ENCODE measurements around the gene TNFRSF1A.

TNFRSF1A gene

GRCh38 chr12:6328045-6328779 lies 13.7 kb downstream of the TNFRSF1A start:
- FAIRE-seq = no peak
- no peak for DNase-seq (ENCODE audit: extremely low spot score, insufficient read length, low read depth)

DNA sequence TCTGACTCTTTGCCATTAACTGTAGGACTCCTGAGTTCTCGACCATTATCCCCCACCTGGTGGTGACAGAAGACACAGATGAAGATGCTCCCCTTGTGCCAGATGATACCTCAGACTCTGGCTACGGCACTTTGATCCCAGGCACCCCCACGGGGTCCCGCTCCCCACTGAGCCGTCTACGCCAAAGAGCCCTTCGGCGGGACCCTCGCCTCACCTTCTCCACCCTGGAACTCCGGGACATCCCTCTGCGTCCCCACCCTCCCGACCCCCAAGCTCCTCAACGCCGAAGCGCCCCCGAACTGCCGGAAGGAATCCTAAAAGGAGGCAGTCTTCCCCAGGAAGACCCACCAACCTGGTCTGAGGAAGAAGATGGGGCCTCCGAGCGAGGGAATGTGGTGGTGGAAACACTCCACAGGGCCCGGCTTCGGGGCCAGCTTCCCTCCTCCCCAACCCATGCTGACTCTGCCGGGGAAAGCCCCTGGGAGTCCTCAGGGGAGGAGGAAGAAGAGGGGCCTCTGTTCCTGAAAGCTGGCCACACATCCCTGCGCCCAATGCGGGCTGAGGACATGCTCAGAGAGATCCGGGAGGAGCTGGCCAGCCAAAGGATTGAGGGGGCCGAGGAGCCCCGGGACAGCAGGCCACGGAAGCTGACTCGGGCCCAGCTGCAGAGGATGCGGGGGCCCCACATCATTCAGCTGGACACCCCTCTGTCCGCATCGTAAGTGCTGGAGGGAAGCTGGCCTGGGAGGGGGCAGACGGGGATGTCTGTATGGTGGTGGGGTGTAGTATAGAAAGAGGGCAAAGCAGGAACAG lies 14.4 kb downstream of the TNFRSF1A start:
- FAIRE-seq = no peak
- no peak for DNase-seq (ENCODE audit: extremely low spot score, insufficient read length, low read depth)

DNA sequence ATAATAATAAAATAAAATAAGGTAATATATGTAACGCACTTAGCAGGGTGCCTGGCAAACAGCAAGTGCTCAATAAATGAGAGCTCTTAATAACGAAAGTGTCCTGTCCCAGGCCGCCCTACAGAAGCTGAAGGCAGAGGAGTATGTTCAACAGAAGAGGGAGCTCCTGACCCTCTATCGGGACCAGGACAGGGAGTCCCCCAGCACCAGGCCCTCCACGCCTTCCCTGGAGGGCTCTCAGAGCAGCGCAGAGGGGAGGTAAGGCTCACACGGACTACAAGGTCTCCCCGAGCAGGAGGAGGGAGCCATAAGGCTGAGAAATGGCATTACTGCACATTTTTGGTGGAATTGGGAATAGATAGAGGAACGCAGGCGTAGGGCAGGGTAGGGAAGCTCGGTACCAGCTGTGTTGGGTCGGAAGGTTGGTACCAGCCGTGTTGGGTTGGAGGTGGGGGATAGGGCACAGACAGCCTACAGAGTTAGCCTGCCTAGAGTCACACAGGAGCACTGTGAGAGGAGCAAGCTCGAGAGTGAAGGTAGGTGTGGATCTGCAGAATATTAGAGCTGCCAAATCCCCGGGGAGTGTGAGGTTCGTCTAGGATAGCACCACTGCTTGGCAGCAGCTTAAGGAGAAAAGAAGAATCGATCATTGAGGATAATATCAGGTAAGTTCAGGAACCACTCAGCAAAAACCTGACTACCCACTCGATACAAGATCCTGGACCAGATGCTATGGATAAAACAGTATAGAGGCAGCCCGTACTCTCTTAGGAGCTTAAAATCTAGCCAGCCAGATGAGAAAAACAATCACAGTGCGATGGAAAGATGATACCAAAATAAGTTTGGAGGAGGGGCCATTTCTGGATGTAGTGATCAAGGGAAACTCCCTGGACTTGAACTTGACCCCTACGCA lies 15.3 kb downstream of the TNFRSF1A start:
- DNase-seq (ENCODE audit: extremely low spot score, insufficient read length, low read depth) (no peak), FAIRE-seq (no peak)

- no peak for FAIRE-seq
- DNase-seq (ENCODE audit: extremely low spot score, insufficient read length, low read depth) = no peak
These were observed 16.7 kb downstream of the TNFRSF1A start for GRCh38 chr12:6324936-6325750.

DNA sequence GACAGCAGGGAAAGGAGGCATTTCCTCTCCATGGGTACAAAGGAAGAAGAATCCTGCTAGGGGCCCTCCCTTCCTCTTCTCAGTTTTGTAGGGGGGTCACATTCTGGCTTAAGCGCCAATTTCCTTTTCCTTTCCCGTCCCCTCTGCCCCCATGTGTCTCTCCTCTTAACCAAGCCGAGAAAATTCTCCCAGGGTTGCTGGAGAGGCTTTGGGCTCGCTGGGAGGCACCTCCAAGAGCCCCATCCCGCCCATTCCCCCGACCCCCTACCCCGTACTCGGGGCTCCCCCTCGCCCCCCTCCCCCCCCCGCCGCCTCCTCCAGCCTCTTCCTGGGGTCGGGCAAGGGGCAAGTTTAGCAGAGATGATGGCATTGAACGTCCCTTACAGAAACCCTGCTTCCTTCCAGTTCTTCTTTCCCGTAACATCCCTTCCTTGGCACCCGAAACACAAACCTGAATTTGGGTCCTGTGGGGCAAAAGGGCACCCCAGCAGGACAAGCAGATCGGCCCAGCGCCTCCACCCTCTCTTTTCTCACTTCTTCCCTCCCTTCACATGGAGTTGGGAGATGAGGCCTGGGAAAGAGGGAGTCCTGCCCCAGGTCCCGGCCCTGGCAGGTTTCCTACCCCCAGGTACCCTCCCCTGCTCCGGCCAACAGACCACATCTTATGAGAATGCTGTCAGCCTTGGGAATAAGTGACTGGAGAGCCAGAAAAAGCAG lies 17.7 kb downstream of the TNFRSF1A start:
- FAIRE-seq (no peak), DNase-seq (ENCODE audit: extremely low spot score, insufficient read length, low read depth) (no peak)

GRCh38 chr12:6323340-6323994 lies 18.4 kb downstream of the TNFRSF1A start:
- FAIRE-seq (peak; percentile 87), DNase-seq (ENCODE audit: extremely low spot score, insufficient read length, low read depth) (no peak)

- FAIRE-seq = no peak
- DNase-seq (ENCODE audit: extremely low spot score, insufficient read length, low read depth) = no peak
These were observed 18.9 kb downstream of the TNFRSF1A start for GRCh38 chr12:6322969-6323339.

DNA sequence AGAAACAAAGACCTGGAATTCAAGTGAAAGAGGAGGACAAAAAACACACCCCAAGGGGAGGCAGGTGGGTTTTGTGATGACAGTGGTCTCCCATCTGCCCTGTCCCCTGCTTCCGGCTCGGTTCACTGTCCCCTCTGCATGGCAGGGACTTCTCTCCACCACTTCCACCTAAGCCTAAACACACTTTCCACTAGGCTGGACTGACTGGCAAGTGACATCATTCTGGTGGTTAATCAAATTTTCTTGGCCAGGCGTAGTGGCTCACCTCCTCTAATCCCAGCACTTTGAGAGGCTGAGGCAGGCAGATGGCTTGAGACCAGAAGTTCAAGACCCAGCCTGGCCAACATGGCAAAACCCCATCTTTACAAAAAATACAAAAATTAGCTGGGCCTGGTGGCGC lies 19.5 kb downstream of the TNFRSF1A start:
- FAIRE-seq (no peak), DNase-seq (ENCODE audit: extremely low spot score, insufficient read length, low read depth) (no peak)

DNA sequence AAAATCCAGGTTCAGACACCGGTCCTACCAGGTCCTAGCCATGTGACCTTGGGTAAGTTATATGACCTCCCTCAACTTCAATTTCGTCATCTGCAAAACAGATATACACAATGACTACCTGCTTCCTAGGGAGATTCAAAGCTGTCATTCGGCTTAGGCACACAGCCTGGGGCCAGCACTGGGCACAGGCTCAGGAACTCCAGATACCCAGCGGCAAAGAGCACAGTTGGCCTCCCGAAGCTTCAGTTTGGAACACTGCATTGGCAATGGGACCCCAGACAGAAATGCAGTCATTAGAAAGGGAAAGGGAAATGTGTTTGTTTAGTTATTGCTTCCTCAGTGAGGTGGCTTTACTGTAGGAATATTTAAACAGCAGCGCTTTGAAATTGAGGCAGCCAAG lies 20.0 kb downstream of the TNFRSF1A start:
- FAIRE-seq = no peak

GRCh38 chr12:6319446-6319845 lies 22.4 kb downstream of the TNFRSF1A start:
- no peak for DNase-seq (ENCODE audit: extremely low spot score, insufficient read length, low read depth)
- FAIRE-seq = no peak

More for the DNA sequence above, 20.0 kb downstream of the TNFRSF1A start:
- DNase-seq (ENCODE audit: extremely low spot score, insufficient read length, low read depth) = no peak

- FAIRE-seq (no peak), DNase-seq (ENCODE audit: extremely low spot score, insufficient read length, low read depth) (no peak)
These were observed 23.4 kb downstream of the TNFRSF1A start for GRCh38 chr12:6318440-6318879.

DNA sequence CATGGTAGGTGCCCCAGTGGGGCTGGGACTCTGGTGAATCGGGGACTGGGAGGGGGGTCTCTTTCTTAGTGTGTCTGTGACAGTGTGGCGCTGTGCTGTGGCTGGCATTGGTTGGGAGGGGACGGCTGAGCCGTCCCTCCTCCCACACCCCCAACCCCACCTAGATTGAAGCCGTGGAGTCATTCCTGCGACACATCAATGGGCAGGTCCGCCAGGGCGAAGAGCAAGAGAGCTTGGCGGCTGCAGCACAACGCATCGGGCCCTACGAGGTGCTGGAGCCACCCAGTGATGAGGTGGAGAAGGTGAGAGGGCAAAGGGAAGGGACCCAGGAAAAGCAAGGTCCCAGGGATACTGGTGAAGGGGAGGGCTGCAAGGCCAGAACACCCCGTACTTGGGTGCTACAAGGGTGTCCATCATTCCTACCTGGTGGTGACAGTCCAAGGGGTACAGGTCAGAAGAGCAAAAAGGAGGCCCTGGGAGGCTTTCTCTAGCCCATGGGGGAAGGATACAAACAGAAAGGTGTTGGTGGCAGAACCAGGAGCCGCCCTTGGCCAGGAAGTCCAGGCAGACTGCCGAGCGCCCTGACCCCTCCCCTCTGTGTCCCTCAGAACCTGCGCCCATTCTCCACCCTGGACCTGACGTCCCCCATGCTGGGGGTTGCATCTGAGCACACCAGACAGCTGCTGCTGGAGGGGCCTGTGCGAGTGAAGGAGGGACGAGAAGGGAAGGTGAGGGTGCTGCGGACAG lies 24.0 kb downstream of the TNFRSF1A start:
- DNase-seq (ENCODE audit: extremely low spot score, insufficient read length, low read depth) (no peak), FAIRE-seq (no peak)

DNA sequence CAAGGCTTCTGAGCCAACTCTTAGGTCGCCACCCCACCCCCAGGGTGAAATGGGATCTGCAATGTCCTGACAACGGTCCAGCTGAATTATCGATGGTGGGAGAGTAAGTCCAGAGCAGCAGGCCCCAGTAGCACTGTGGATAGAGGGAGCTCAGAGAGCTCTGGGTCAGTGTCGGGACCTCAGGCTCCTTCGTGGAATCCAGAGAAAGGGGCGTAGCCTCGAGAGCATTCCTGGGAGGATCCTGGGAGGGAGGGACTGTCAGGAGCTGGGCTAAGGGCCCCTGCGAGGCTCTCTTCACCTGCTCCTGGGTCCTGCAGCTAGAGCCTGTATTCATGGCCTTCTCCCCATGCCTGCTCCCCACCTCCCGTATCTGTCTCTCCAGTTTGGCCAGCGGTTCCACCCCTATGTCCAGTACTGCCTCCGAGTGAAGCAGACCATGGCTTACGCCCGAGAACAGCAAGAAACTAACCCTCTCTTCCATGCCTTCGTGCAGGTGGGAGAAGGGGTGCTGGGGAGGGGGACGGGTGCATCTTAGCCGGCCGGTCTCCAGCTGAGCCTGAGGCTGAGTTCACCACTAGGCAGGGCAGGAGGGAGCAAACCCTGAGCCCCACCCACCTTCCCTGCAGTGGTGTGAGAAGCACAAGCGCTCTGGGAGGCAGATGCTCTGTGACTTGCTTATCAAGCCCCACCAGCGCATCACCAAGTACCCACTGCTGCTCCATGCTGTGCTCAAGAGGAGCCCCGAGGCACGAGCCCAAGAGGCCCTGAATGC lies 24.8 kb downstream of the TNFRSF1A start:
- no peak for DNase-seq (ENCODE audit: extremely low spot score, insufficient read length, low read depth)

DNA sequence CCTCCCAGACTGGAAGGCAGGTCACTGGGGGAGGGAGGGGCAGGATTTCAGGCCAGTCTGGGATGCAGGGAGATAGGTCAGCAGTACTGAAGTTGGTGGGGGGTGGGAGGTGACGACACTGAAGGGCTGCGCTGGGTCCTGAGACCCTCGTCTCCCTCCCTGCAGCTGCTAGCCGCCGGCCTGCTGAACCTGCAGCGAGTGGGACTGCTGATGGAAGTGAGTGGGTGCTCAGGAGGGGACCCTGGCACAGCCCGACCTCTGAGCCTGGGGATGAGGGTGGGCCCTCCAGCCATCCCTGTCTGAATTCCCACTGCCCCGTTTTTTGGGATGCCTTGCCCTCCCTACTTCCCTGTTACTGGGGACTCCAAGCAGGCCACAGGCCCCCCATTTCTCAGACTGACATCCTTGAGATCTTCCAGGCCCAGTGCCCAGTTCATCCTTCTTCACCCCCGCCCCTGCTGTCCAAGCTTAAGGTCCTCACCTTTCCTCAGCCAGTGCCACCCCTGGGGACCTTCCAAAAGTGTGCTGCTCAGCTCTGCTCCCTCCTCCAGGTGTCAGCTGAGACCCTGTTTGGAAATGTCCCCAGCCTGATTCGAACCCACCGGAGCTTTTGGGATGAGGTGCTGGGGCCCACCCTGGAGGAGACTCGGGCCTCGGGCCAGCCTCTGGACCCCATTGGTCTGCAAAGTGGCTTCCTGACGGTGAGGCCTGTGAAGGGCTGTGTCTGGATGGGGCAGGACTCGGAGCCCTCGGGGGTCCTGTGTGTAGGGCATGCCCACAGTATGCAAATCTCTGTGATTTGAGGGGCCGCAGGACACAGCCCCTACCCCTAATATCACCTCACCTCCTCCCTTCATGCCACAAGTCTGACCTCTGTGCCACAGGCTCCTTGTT lies 25.9 kb downstream of the TNFRSF1A start:
- FAIRE-seq (no peak), DNase-seq (ENCODE audit: extremely low spot score, insufficient read length, low read depth) (no peak)

More for the DNA sequence above, 24.8 kb downstream of the TNFRSF1A start:
- no peak for FAIRE-seq

DNA sequence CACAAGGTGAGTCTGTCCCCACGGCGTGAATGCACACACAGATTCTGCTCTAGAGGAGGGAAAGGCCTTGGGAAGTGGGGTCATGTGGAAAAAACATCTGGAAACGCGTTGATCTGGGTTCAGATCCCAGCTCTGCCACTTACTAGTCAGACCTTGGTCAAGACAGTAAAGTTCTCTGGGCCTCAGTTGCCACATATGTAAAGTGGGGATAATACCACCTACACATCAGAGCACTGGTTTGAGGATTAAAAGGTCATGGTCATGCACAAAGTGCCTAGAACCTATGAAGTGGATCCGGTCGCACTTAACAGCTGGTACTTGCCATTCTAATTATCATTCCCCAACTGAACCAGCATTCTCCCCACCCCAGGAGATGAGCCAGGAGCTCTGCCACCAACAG lies 26.7 kb downstream of the TNFRSF1A start:
- no peak for FAIRE-seq
- DNase-seq (ENCODE audit: extremely low spot score, insufficient read length, low read depth) = no peak

GRCh38 chr12:6314776-6315175 lies 27.1 kb downstream of the TNFRSF1A start:
- no peak for FAIRE-seq
- no peak for DNase-seq (ENCODE audit: extremely low spot score, insufficient read length, low read depth)

All from GM18507 (cell line).